NCI-H82 treated with DMSO at 0.1 percent for 48 hours (cell line): ENCODE data around the gene RGCC.
"Not testable (repeated sequence)": the region's sequence is repeated elsewhere in the genome, so short reads cannot be mapped to it uniquely, and the experiment has no call there.

ENCODE experiments used
- DNase-seq: peaks from one replicate; lab custom pipeline; 2025; ENCODE audit not compliant: unreplicated experiment; lab: John Stamatoyannopoulos, UW

The RGCC gene

GRCh38 chr13:41456768-41457588 lies at the start of gene RGCC:
RGCC (plus strand) TSS chr13:41457550; CDS start chr13:41457708, 158 bp downstream.
- DNase-seq = no peak

GRCh38 chr13:41408121-41408520 lies 49.2 kb upstream of the RGCC start:
- no peak for DNase-seq

- no peak for DNase-seq
Measured at GRCh38 chr13:41408746-41409145, 48.6 kb upstream of the RGCC start.

- DNase-seq = no peak
Measured at GRCh38 chr13:41409611-41410010, 47.7 kb upstream of the RGCC start.

- DNase-seq = no peak
Measured at GRCh38 chr13:41411060-41411459, 46.3 kb upstream of the RGCC start.

GRCh38 chr13:41411522-41411921 lies 45.8 kb upstream of the RGCC start:
- DNase-seq = no peak

- no peak for DNase-seq
Measured at GRCh38 chr13:41413872-41414271, 43.5 kb upstream of the RGCC start.

- DNase-seq = no peak
Measured at GRCh38 chr13:41416276-41416675, 41.1 kb upstream of the RGCC start.

- no peak for DNase-seq
Measured at GRCh38 chr13:41418027-41418426, 39.3 kb upstream of the RGCC start.

GRCh38 chr13:41418731-41419130 lies 38.6 kb upstream of the RGCC start:
- no peak for DNase-seq

GRCh38 chr13:41419206-41419605 lies 38.1 kb upstream of the RGCC start:
- no peak for DNase-seq

GRCh38 chr13:41420146-41420545 lies 37.2 kb upstream of the RGCC start:
- DNase-seq = no peak

GRCh38 chr13:41421330-41421729 lies 36.0 kb upstream of the RGCC start:
- not testable (repeated sequence) for DNase-seq

GRCh38 chr13:41421983-41422382 lies 35.4 kb upstream of the RGCC start:
- DNase-seq = not testable (repeated sequence)

GRCh38 chr13:41423259-41423658 lies 34.1 kb upstream of the RGCC start:
- not testable (repeated sequence) for DNase-seq

GRCh38 chr13:41424675-41425074 lies 32.7 kb upstream of the RGCC start:
- DNase-seq = not testable (repeated sequence)

- DNase-seq = no peak
Measured at GRCh38 chr13:41426047-41426446, 31.3 kb upstream of the RGCC start.

- DNase-seq = no peak
Measured at GRCh38 chr13:41427666-41428065, 29.7 kb upstream of the RGCC start.

- no peak for DNase-seq
Measured at GRCh38 chr13:41428155-41428554, 29.2 kb upstream of the RGCC start.

- DNase-seq = not testable (repeated sequence)
Measured at GRCh38 chr13:41434030-41434429, 23.3 kb upstream of the RGCC start.

GRCh38 chr13:41434831-41435520 lies 22.4 kb upstream of the RGCC start:
- DNase-seq = no peak

GRCh38 chr13:41443969-41444368 lies 13.4 kb upstream of the RGCC start:
- no peak for DNase-seq
